ENCODE data around the gene ADAM12. TPM values are rescaled to one million over a fixed set of nuclear protein-coding genes. Genes with fewer than 3 reads are reported as not detected.

Gene ADAM12
- total and polyA plus RNA-seq, 9 of the 15 experiments (the other 6 are each of a cell fraction or from before 2014, with no cell fraction given), result not detected

DNA sequence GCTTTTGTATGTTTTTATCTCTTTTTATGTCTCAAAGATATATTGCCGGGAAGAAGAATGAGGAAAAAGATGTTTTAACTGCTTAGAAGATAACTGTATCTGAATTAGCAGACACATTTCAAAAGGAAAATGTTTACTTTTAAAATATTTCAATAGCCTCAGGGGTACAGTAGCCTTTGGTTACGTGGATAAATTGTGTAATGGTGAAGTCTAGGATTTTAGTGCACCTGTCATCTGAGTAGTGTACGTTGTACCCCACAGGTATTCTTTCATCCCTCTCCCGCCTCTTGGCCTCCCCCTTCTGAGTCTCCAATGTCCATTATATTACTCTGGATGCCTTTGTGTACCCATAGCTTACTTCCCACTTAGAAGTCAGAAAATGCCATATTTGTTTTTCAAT lies 269.8 kb downstream of the ADAM12 start (continued):
- no peak for TF ChIP-seq NR1H2 (CRISPR knock-in tag; IDR thresholded peaks at IDR 0.05)
- TF ChIP-seq, protein P1, sequence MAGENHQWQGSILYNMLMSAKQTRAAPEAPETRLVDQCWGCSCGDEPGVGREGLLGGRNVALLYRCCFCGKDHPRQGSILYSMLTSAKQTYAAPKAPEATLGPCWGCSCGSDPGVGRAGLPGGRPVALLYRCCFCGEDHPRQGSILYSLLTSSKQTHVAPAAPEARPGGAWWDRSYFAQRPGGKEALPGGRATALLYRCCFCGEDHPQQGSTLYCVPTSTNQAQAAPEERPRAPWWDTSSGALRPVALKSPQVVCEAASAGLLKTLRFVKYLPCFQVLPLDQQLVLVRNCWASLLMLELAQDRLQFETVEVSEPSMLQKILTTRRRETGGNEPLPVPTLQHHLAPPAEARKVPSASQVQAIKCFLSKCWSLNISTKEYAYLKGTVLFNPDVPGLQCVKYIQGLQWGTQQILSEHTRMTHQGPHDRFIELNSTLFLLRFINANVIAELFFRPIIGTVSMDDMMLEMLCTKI (IDR thresholded peaks at IDR 0.05; ENCODE audit: partially characterized antibody), result no peak

DNA sequence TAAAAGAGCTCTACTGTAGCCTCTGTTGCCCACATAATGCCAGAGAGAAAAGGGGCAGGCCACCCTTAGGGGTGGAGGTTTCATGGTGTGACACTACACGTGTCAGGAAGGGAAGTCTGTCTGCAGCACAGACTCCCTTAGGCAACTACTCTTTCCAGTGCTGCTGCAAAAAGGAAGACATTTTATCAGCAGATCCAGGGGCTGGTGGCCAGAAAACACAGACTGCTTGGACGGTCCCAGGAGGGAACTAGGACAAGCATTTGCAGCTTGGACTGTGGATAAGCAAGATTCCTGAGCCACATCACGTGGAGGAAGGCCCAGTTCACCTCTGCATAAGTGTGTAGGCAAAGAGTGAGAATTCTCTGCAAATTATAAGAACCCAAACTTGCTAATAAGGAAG lies 271.1 kb downstream of the ADAM12 start:
- H3K4me1 ChIP-seq (replicated peaks in 1 of 2; ENCODE audit: control insufficient read depth in 2 of 2, insufficient read depth in 2 of 2, low read length in 2 of 2), result no peaks in the 10 kb centered on the region
- FAIRE-seq, result no peak
- ChIA-PET CTCF (ENCODE audit: low intra/inter-chr PET ratio) (no interaction called here), POLR2A (no interaction called here)
- no peaks in the 10 kb centered on the region for H3K36me3 ChIP-seq (ENCODE audit: control insufficient read depth, insufficient read depth, low read length)
- no peaks in the 10 kb centered on the region for H4K20me1 ChIP-seq (replicated peaks; ENCODE audit: control insufficient read depth, insufficient read depth, low read length)
- H3K79me2 ChIP-seq (ENCODE audit: control insufficient read depth, insufficient read depth, low read length), result no peaks in the 10 kb centered on the region
- no peaks in the 10 kb centered on the region for H3K9me1 ChIP-seq (ENCODE audit: control insufficient read depth, insufficient read depth, low read length)
- no TSS peak for BruUV-seq (replicated peaks)
- ATAC-seq, result no peak
- no peaks in the 10 kb centered on the region for H3K9me3 ChIP-seq (replicated peaks; ENCODE audit: control insufficient read depth, insufficient read depth, low read depth, low read length)
- no peak overlapping the region for H3K9ac ChIP-seq (ENCODE audit: insufficient read depth in 1 of 2, low read depth in 2 of 2, low read length in 2 of 2)
- H3K27me3 ChIP-seq (ENCODE audit: control insufficient read depth in 2 of 2, insufficient read depth in 2 of 2, low read length in 2 of 2), result peaks cover 0 to 4% of the 10 kb centered on the region in 2 experiments; a peak in 1 of 5 replicates
- WGBS (ENCODE audit: insufficient coverage, low coverage, missing lambda C conversion rate), result 4% methylated on average over 3 of the region's 3 CpGs
- no peak overlapping the region for H3K27ac ChIP-seq (ENCODE audit: extremely low read depth, low read depth, low read length)
- H3K4me2 ChIP-seq (ENCODE audit: insufficient read depth, low read length), result no peak overlapping the region
- no peak overlapping the region for H2AFZ ChIP-seq (ENCODE audit: low read depth, low read length)
- DNase-seq (ENCODE audit: extremely low read depth in 1 of 4, low spot score in 3 of 4), result no peak
- intact Hi-C loops (cut with micrococcal nuclease) (no loop called here), in situ Hi-C loops (cut with MboI) (no loop called here)
- H3K4me3 ChIP-seq, result no peak overlapping the region
- TF ChIP-seq ETV6 (IDR thresholded peaks at IDR 0.05; ENCODE audit: borderline replicate concordance in 1 of 2, low read depth in 2 of 2, low read length in 1 of 2) (no peak), ETV6 (CRISPR knock-in tag; IDR thresholded peaks at IDR 0.05; ENCODE audit: borderline replicate concordance) (no peak), HSF4 (CRISPR knock-in tag; IDR thresholded peaks at IDR 0.05; ENCODE audit: borderline replicate concordance) (no peak), SPI1 (IDR thresholded peaks at IDR 0.05; ENCODE audit: borderline replicate concordance, low read depth, low read length) (no peak), NCOA2 (IDR thresholded peaks at IDR 0.05; ENCODE audit: partially characterized antibody in 2 of 2) (no peak), LEF1 (IDR thresholded peaks at IDR 0.05) (no peak), HDAC3 (IDR thresholded peaks at IDR 0.05; ENCODE audit: borderline replicate concordance, partially characterized antibody) (no peak), ZBTB17 (CRISPR knock-in tag; IDR thresholded peaks at IDR 0.05) (no peak), SREBF2 (CRISPR knock-in tag; IDR thresholded peaks at IDR 0.05) (no peak), LARP7 (IDR thresholded peaks at IDR 0.05) (no peak), ZNF143 (CRISPR knock-in tag; IDR thresholded peaks at IDR 0.05) (no peak), GTF2A2 (tag; IDR thresholded peaks at IDR 0.05) (no peak)
- TF ChIP-seq, protein P2, sequence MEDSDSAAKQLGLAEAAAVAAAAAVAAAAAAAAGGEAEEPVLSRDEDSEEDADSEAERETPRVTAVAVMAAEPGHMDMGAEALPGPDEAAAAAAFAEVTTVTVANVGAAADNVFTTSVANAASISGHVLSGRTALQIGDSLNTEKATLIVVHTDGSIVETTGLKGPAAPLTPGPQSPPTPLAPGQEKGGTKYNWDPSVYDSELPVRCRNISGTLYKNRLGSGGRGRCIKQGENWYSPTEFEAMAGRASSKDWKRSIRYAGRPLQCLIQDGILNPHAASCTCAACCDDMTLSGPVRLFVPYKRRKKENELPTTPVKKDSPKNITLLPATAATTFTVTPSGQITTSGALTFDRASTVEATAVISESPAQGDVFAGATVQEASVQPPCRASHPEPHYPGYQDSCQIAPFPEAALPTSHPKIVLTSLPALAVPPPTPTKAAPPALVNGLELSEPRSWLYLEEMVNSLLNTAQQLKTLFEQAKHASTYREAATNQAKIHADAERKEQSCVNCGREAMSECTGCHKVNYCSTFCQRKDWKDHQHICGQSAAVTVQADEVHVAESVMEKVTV (CRISPR knock-in tag; IDR thresholded peaks at IDR 0.05), result no peak
- TF ChIP-seq, protein P3, sequence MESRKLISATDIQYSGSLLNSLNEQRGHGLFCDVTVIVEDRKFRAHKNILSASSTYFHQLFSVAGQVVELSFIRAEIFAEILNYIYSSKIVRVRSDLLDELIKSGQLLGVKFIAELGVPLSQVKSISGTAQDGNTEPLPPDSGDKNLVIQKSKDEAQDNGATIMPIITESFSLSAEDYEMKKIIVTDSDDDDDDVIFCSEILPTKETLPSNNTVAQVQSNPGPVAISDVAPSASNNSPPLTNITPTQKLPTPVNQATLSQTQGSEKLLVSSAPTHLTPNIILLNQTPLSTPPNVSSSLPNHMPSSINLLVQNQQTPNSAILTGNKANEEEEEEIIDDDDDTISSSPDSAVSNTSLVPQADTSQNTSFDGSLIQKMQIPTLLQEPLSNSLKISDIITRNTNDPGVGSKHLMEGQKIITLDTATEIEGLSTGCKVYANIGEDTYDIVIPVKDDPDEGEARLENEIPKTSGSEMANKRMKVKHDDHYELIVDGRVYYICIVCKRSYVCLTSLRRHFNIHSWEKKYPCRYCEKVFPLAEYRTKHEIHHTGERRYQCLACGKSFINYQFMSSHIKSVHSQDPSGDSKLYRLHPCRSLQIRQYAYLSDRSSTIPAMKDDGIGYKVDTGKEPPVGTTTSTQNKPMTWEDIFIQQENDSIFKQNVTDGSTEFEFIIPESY (CRISPR knock-in tag; IDR thresholded peaks at IDR 0.05), result no peak

Data from K562 (cell line).